IMR-90 (cell line): ENCODE measurements around the gene RPUSD1. TPM values are rescaled to one million over a fixed set of nuclear protein-coding genes. Genes with fewer than 3 reads are reported as not detected.

Experiments
- ATAC-seq: fragments of 200-7000 bp; cut with Tn5 transposase; 2 replicates; pipeline ENCODE4 v1.9.1; 2020; ENCODE audit warnings: low read depth, mild to moderate bottlenecking, moderate library complexity
- BruUV-seq: library from RNA; stranded (reverse); fragments of 400-500 nt; replicated peaks from 2 replicates; lab custom pipeline; 2021; lab: Mats Ljungman, UMichigan
- CTCF ChIA-PET: fragments of 300-600 bp; formaldehyde crosslinking; extraction: SDS; loops from one replicate; lab custom pipeline; 2021; ENCODE audit warnings: antibody characterized with exemption; lab: Yijun Ruan, JAX
- POLR2A ChIA-PET: fragments of 300-600 bp; sonication (Branson Sonifier 250); formaldehyde crosslinking; loops from one replicate; lab custom pipeline; 2022; ENCODE audit warnings: antibody characterized with exemption; ENCODE audit not compliant: unreplicated experiment; lab: Charles Lee
- DNase-seq: peaks from one replicate; pipeline ENCODE4 v3.0.0; 2013
- H2AFZ ChIP-seq: replicated peaks from 2 replicates; pipeline ENCODE3; 2013; ENCODE audit warnings: low read length, mild to moderate bottlenecking; ENCODE audit not compliant: poor library complexity
- H2AK5ac ChIP-seq: 2 replicates; pipeline ENCODE4 v1.6.1; 2013; ENCODE audit warnings: low read depth, low read length, inconsistent platforms
- H2AK9ac ChIP-seq: replicated peaks from 2 replicates; pipeline ENCODE3; 2013; ENCODE audit warnings: mild to moderate bottlenecking, low read depth, low read length, moderate library complexity; ENCODE audit not compliant: poor library complexity
- H2BK120ac ChIP-seq: 2 replicates; pipeline ENCODE4 v1.6.1; 2013; ENCODE audit warnings: low read depth, low read length, inconsistent platforms
- H2BK15ac ChIP-seq: 3 replicates; pipeline ENCODE4 v1.6.1; 2013; ENCODE audit warnings: low read depth, low read length, inconsistent platforms
- H2BK20ac ChIP-seq: 2 replicates; pipeline ENCODE4 v1.6.1; 2013; ENCODE audit warnings: low read depth, mild to moderate bottlenecking, inconsistent platforms, low read length, moderate library complexity
- H2BK5ac ChIP-seq: 2 replicates; pipeline ENCODE4 v1.6.1; 2013; ENCODE audit warnings: mild to moderate bottlenecking, low read depth, low read length, inconsistent platforms; ENCODE audit not compliant: poor library complexity, severe bottlenecking
- H3K14ac ChIP-seq: replicated peaks from 2 replicates; pipeline ENCODE4 v1.6.1; 2013; ENCODE audit warnings: low read depth, low read length, inconsistent platforms
- H3K18ac ChIP-seq: 2 replicates; pipeline ENCODE4 v1.6.1; 2013; ENCODE audit warnings: low read depth, low read length, control low read depth
- H3K23ac ChIP-seq: 2 replicates; pipeline ENCODE4 v1.6.1; 2013; ENCODE audit warnings: low read depth, low read length, inconsistent platforms
- H3K27ac ChIP-seq: 2 replicates; pipeline ENCODE4 v1.5.1; 2013; ENCODE audit warnings: mild to moderate bottlenecking, control low read depth, low read length; ENCODE audit not compliant: insufficient read depth
- H3K27me3 ChIP-seq: 2 replicates; pipeline ENCODE4 v1.6.1; 2013; ENCODE audit warnings: low read length; ENCODE audit not compliant: control insufficient read depth, insufficient read depth
- H3K36me3 ChIP-seq: 2 replicates; pipeline ENCODE4 v1.6.1; 2013; ENCODE audit warnings: low read length, mixed read lengths; ENCODE audit not compliant: control insufficient read depth, insufficient read depth
- H3K4ac ChIP-seq: 2 replicates; pipeline ENCODE4 v1.6.1; 2013; ENCODE audit warnings: low read depth, low read length, inconsistent platforms
- H3K4me1 ChIP-seq: 2 replicates; pipeline ENCODE4 v1.6.1; 2013; ENCODE audit warnings: low read length, mixed read lengths; ENCODE audit not compliant: control insufficient read depth, insufficient read depth
- H3K4me2 ChIP-seq: 2 replicates; pipeline ENCODE4 v1.6.1; 2013; ENCODE audit warnings: low read depth, mild to moderate bottlenecking, control low read depth, low read length, moderate library complexity
- H3K4me3 ChIP-seq: 2 replicates; pipeline ENCODE4 v1.5.1; 2013; ENCODE audit warnings: low read depth, mild to moderate bottlenecking, control low read depth, low read length, moderate library complexity; ENCODE audit not compliant: insufficient read depth
- H3K56ac ChIP-seq: 2 replicates; pipeline ENCODE4 v1.6.1; 2013; ENCODE audit warnings: low read length, inconsistent platforms; ENCODE audit not compliant: insufficient read depth; ENCODE audit errors: extremely low read depth
- H3K79me1 ChIP-seq, 2 experiments: 2 replicates each; pipeline ENCODE4 v1.6.1; 2013; ENCODE audit warnings: low read length in 2 of 2, inconsistent platforms in 1 of 2, low read depth in 1 of 2
- H3K9ac ChIP-seq: 2 replicates; pipeline ENCODE4 v1.6.1; 2013; ENCODE audit warnings: low read depth, low read length, control low read depth
- H3K9me1 ChIP-seq: 2 replicates; pipeline ENCODE4 v1.6.1; 2013; ENCODE audit warnings: low read length, inconsistent platforms; ENCODE audit not compliant: insufficient read depth
- H3K9me3 ChIP-seq: 2 replicates; pipeline ENCODE4 v1.6.1; 2013; ENCODE audit warnings: low read length; ENCODE audit not compliant: control insufficient read depth, insufficient read depth
- H4K20me1 ChIP-seq: 2 replicates; pipeline ENCODE4 v1.6.1; 2013; ENCODE audit warnings: low read length, inconsistent platforms; ENCODE audit not compliant: insufficient read depth
- H4K5ac ChIP-seq: 2 replicates; pipeline ENCODE4 v1.6.1; 2013; ENCODE audit warnings: mild to moderate bottlenecking, low read depth, low read length, control low read depth
- H4K8ac ChIP-seq, 2 experiments: 2 replicates each; pipeline ENCODE4 v1.6.1; 2013; ENCODE audit warnings: low read depth in 2 of 2, low read length in 2 of 2, control low read depth in 1 of 2, inconsistent platforms in 1 of 2
- H4K91ac ChIP-seq: 2 replicates; pipeline ENCODE4 v1.6.1; 2013; ENCODE audit warnings: low read depth, low read length, inconsistent platforms; ENCODE audit not compliant: insufficient read depth
- BHLHE40 ChIP-seq: fragments of 150-350 bp; IDR thresholded peaks from 2 replicates; pipeline ENCODE4 v1.6.1; 2016; ENCODE audit warnings: mild to moderate bottlenecking, low read depth, low read length
- CEBPB ChIP-seq: IDR thresholded peaks from 2 replicates; pipeline ENCODE4 v1.6.1; 2012; ENCODE audit warnings: low read depth, low read length, improper control_type of control experiment
- CHD1 ChIP-seq: IDR thresholded peaks from 2 replicates; pipeline ENCODE4 v1.6.1; 2012; ENCODE audit warnings: low read depth, low read length, improper control_type of control experiment
- FOS ChIP-seq: fragments of 150-350 bp; IDR thresholded peaks from 2 replicates; pipeline ENCODE4 v1.6.1; 2016; ENCODE audit warnings: low read depth, low read length
- MAFK ChIP-seq: IDR thresholded peaks from 2 replicates; pipeline ENCODE4 v1.6.1; 2012; ENCODE audit warnings: low read depth, low read length, improper control_type of control experiment
- MAZ ChIP-seq: IDR thresholded peaks from 2 replicates; pipeline ENCODE4 v1.6.1; 2012; ENCODE audit warnings: low read depth, mild to moderate bottlenecking, low read length, improper control_type of control experiment, moderate library complexity, borderline replicate concordance
- MXI1 ChIP-seq: IDR thresholded peaks from 2 replicates; pipeline ENCODE4 v1.6.1; 2012; ENCODE audit warnings: low read depth, mild to moderate bottlenecking, low read length, moderate library complexity, borderline replicate concordance
- NFE2L2 ChIP-seq: fragments of 150-350 bp; IDR thresholded peaks from 2 replicates; pipeline ENCODE4 v1.6.1; 2016; ENCODE audit warnings: low read depth, mild to moderate bottlenecking, low read length
- POLR2A ChIP-seq: IDR thresholded peaks from 2 replicates; pipeline ENCODE4 v1.6.1; 2012; ENCODE audit warnings: mild to moderate bottlenecking, low read depth, low read length
- RAD21 ChIP-seq: IDR thresholded peaks from 2 replicates; pipeline ENCODE4 v1.6.1; 2012; ENCODE audit warnings: low read length, improper control_type of control experiment
- RCOR1 ChIP-seq: IDR thresholded peaks from 2 replicates; pipeline ENCODE4 v1.6.1; 2012; ENCODE audit warnings: mild to moderate bottlenecking, low read length, improper control_type of control experiment; ENCODE audit not compliant: insufficient replicate concordance
- RFX5 ChIP-seq: IDR thresholded peaks from 2 replicates; pipeline ENCODE4 v1.8.0; 2012; ENCODE audit warnings: low read depth, mild to moderate bottlenecking, low read length, moderate library complexity
- SMC3 ChIP-seq: fragments of 150-350 bp; IDR thresholded peaks from 2 replicates; pipeline ENCODE4 v1.6.1; 2016; ENCODE audit warnings: low read depth, mild to moderate bottlenecking, antibody characterized with exemption, low read length, moderate library complexity
- WGBS, 2 experiments: methylation state at CpG; one replicate each; pipeline versions ENCODE4 v1.1.5 to v1.1.7; 2013; ENCODE audit warnings: missing lambda C conversion rate in 2 of 2; ENCODE audit not compliant: insufficient read length in 1 of 2; ENCODE audit errors: extremely low coverage in 2 of 2; 5-methylcytosine and 5-hydroxymethylcytosine counted together
- dilution Hi-C: fragments of 300-500 bp; cut with HindIII; formaldehyde crosslinking; loops from one replicate; pipeline ENCODE4 v1.14.3; 2018; ENCODE audit warnings: low sequenced_read_pairs; ENCODE audit not compliant: unreplicated experiment
- in situ Hi-C: fragments of 300-500 bp; cut with MboI; formaldehyde crosslinking; loops from 3 replicates; pipeline ENCODE4 v1.14.3; 2019; ENCODE audit warnings: low sequenced_read_pairs, inconsistent platforms, mixed read lengths
- intact Hi-C: fragments of 100-400 bp; cut with micrococcal nuclease; formaldehyde crosslinking; loops from 2 replicates; pipeline ENCODE4 v1.10.0; 2022
- polyA plus RNA-seq, 3 experiments: library from polyadenylated mRNA; depleted of rRNA; stranded (reverse); fragments of >200 nt; gene quantifications; 2 replicates each; pipeline ENCODE4 v1.2.3, GENCODE V29; 2012; ENCODE audit warnings: low replicate concordance in 1 of 3
- total RNA-seq: library from RNA; depleted of rRNA; stranded (reverse); fragments of >200 nt; gene quantifications from 2 replicates; pipeline ENCODE4 v1.2.3, GENCODE V29; 2012
- TF ChIP-seq, protein P1 (sequence below): conservative IDR thresholded peaks from 2 replicates; pipeline ENCODE4 v1.5.1; 2012; ENCODE audit warnings: mild to moderate bottlenecking, low read depth, low read length, improper control_type of control experiment
- TF ChIP-seq, protein P2 (sequence below): fragments of 150-350 bp; IDR thresholded peaks from 2 replicates; pipeline ENCODE4 v1.6.1; 2016; ENCODE audit warnings: low read depth, mild to moderate bottlenecking, low read length, moderate library complexity, borderline replicate concordance
- TF ChIP-seq, protein P3 (sequence below): fragments of 150-350 bp; IDR thresholded peaks from 2 replicates; pipeline ENCODE4 v1.6.1; 2017; ENCODE audit warnings: mild to moderate bottlenecking, antibody characterized with exemption, low read length, low read depth

RPUSD1 gene
- total and polyA plus RNA-seq, 2 of the 4 experiments (the other 2 are of a cell fraction) = 13.1 to 32.3 TPM

DNA sequence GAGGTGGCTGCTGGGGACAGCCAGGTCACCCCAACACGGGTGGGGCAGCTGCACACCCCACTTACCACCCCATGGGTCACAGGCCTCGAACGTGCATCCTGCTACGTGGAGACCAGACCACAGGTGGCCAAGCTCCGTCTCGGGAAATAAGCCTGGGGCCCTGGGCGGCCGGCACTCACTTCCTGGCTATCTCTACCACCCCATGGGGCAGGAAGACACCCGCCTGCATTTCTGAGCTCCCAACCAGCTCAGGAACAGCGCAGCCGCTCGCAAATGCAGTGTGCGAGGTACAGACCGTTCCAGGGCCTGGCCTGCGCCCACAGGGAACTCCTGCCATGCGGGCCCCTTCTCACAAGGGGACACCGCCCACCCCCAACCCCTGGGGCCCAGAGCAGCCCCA lies 17.3 kb upstream of the RPUSD1 start:
- no peaks in the 10 kb centered on the region for H3K36me3 ChIP-seq
- in situ Hi-C loops = loop anchor here (25.0 kb wide), 1 partner anchor 407 kb away; no protein-coding TSS in a partner anchor

More for the DNA sequence above, 17.3 kb upstream of the RPUSD1 start:
- intact Hi-C loops (no loop called here), dilution Hi-C loops (no loop called here)
- peaks cover 3% of the 10 kb centered on the region; the same call in 1 of the 2 replicates for H3K4me1 ChIP-seq
- peaks cover 4 to 12% of the 10 kb centered on the region in 2 experiments; a peak in 3 of 4 replicates for H3K79me1 ChIP-seq
- H2AK9ac ChIP-seq = peak overlapping the region; percentile 28
- no peak overlapping the region for H2BK20ac ChIP-seq
- no peak overlapping the region for H3K18ac ChIP-seq
- H2BK15ac ChIP-seq = no peak overlapping the region
- no peak overlapping the region for H4K8ac ChIP-seq
- ATAC-seq = no peak
- TF ChIP-seq RFX5 = no peak
- TF ChIP-seq NFE2L2 = no peak
- TF ChIP-seq MXI1 = no peak
- no peak for TF ChIP-seq RCOR1
- TF ChIP-seq POLR2A = no peak
- TF ChIP-seq, protein P1, sequence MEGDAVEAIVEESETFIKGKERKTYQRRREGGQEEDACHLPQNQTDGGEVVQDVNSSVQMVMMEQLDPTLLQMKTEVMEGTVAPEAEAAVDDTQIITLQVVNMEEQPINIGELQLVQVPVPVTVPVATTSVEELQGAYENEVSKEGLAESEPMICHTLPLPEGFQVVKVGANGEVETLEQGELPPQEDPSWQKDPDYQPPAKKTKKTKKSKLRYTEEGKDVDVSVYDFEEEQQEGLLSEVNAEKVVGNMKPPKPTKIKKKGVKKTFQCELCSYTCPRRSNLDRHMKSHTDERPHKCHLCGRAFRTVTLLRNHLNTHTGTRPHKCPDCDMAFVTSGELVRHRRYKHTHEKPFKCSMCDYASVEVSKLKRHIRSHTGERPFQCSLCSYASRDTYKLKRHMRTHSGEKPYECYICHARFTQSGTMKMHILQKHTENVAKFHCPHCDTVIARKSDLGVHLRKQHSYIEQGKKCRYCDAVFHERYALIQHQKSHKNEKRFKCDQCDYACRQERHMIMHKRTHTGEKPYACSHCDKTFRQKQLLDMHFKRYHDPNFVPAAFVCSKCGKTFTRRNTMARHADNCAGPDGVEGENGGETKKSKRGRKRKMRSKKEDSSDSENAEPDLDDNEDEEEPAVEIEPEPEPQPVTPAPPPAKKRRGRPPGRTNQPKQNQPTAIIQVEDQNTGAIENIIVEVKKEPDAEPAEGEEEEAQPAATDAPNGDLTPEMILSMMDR = no peak
- TF ChIP-seq, protein P2, sequence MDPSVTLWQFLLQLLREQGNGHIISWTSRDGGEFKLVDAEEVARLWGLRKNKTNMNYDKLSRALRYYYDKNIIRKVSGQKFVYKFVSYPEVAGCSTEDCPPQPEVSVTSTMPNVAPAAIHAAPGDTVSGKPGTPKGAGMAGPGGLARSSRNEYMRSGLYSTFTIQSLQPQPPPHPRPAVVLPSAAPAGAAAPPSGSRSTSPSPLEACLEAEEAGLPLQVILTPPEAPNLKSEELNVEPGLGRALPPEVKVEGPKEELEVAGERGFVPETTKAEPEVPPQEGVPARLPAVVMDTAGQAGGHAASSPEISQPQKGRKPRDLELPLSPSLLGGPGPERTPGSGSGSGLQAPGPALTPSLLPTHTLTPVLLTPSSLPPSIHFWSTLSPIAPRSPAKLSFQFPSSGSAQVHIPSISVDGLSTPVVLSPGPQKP = no peak
- TF ChIP-seq SMC3 = no peak
- no peak for TF ChIP-seq FOS
- no peak for TF ChIP-seq RAD21
- TF ChIP-seq CHD1 = no peak
- TF ChIP-seq CEBPB = no peak
- no peak for TF ChIP-seq BHLHE40
- no peak for TF ChIP-seq MAZ
- TF ChIP-seq, protein P3, sequence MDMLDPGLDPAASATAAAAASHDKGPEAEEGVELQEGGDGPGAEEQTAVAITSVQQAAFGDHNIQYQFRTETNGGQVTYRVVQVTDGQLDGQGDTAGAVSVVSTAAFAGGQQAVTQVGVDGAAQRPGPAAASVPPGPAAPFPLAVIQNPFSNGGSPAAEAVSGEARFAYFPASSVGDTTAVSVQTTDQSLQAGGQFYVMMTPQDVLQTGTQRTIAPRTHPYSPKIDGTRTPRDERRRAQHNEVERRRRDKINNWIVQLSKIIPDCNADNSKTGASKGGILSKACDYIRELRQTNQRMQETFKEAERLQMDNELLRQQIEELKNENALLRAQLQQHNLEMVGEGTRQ = no peak
- no peak for TF ChIP-seq MAFK
- H4K91ac ChIP-seq = no peak overlapping the region
- H2BK5ac ChIP-seq = no peak overlapping the region
- ChIA-PET CTCF (no interaction called here), POLR2A (no interaction called here)
- BruUV-seq = no TSS peak
- H4K5ac ChIP-seq = no peak overlapping the region
- H3K4me2 ChIP-seq = no peak overlapping the region
- 100% methylated on average over 3 of the region's 17 CpGs; no CpG with 5 or more reads in 1 of the 2 experiments for WGBS, 2 experiments
- H4K20me1 ChIP-seq = no peaks in the 10 kb centered on the region
- no peak overlapping the region for H3K4me3 ChIP-seq
- no peak overlapping the region for H3K14ac ChIP-seq
- no peak overlapping the region for H3K23ac ChIP-seq
- H3K27ac ChIP-seq = no peak overlapping the region
- no peak overlapping the region for H3K4ac ChIP-seq
- no peak overlapping the region for H3K56ac ChIP-seq
- no peak for DNase-seq
- peaks cover 10% of the 10 kb centered on the region for H3K27me3 ChIP-seq
- no peak overlapping the region for H2AK5ac ChIP-seq
- H2AFZ ChIP-seq = no peak overlapping the region
- H3K9ac ChIP-seq = no peak overlapping the region
- H3K9me3 ChIP-seq = no peaks in the 10 kb centered on the region
- no peak overlapping the region for H2BK120ac ChIP-seq
- H3K9me1 ChIP-seq = 0 out of 2 replicates have a peak, but pooled peaks cover 3% of the 10 kb centered on the region
